Neural cell (in vitro differentiated cells): Measurements from ENCODE around the gene LRP2.

ENCODE experiments used
- EP300 ChIP-seq: fragments of 450-650 bp; conservative IDR thresholded peaks from 2 replicates; pipeline ENCODE4 v1.6.1; 2014; ENCODE audit warnings: antibody characterized with exemption, mild to moderate bottlenecking, moderate library complexity; ENCODE audit not compliant: poor library complexity, severe bottlenecking
- EZH2 ChIP-seq: fragments of 200-600, 300-800 bp; shearing (Covaris generic), sonication (generic); IDR thresholded peaks from 2 replicates; pipeline ENCODE4 v1.6.1; 2014; ENCODE audit warnings: antibody characterized with exemption, low read length, borderline replicate concordance, mild to moderate bottlenecking; ENCODE audit not compliant: insufficient read depth, poor library complexity, severe bottlenecking
- MXI1 ChIP-seq: fragments of 450-650 bp; conservative IDR thresholded peaks from 2 replicates; pipeline ENCODE4 v1.6.1; 2014; ENCODE audit warnings: antibody characterized with exemption, mild to moderate bottlenecking; ENCODE audit not compliant: poor library complexity, severe bottlenecking
- TF ChIP-seq, protein P1 (sequence below): fragments of 450-650 bp; IDR thresholded peaks from 2 replicates; pipeline ENCODE4 v1.5.1; 2014; ENCODE audit warnings: antibody characterized with exemption, mild to moderate bottlenecking, moderate library complexity; ENCODE audit not compliant: poor library complexity, severe bottlenecking

DNA sequence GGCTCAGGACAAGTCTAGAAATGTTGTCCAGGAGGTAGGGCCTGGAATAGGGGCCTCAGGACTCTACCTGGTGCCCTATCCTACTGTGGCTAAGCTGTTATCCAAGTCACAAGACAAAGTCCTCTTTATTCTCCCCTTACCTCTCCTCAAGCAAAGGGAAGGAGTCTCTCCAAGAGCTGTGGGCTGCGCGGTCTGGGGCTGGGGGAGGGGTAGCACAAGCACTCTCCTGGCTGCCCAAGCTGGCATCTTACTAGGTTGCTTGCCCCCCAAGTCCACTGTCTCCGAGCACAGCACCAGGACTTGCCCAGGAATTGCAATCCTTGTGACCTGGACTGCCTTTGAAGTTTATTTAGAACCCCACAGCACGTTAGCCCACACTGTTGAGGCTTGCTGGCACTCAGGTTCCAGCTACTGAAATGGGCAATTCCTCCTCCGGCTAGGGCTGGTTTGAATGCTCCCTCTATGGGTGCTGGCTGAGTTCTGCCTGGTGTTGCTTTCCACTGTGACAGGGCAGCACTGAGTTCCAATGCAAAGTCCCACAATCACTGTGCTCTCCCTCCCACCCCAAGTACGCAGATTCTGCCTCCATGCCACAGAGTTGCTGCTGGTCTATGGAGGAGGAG, 274.5 kb downstream of the LRP2 start:
- TF ChIP-seq, protein P1, sequence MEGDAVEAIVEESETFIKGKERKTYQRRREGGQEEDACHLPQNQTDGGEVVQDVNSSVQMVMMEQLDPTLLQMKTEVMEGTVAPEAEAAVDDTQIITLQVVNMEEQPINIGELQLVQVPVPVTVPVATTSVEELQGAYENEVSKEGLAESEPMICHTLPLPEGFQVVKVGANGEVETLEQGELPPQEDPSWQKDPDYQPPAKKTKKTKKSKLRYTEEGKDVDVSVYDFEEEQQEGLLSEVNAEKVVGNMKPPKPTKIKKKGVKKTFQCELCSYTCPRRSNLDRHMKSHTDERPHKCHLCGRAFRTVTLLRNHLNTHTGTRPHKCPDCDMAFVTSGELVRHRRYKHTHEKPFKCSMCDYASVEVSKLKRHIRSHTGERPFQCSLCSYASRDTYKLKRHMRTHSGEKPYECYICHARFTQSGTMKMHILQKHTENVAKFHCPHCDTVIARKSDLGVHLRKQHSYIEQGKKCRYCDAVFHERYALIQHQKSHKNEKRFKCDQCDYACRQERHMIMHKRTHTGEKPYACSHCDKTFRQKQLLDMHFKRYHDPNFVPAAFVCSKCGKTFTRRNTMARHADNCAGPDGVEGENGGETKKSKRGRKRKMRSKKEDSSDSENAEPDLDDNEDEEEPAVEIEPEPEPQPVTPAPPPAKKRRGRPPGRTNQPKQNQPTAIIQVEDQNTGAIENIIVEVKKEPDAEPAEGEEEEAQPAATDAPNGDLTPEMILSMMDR = no peak
- TF ChIP-seq EP300 (no peak), MXI1 (no peak), EZH2 (no peak)
